Activated CD4-positive, alpha-beta T cell treated with anti-CD3 and anti-CD28 coated beads, Interleukin-2, amount 10 ng/mL, durations not matched to agents 7 days and 5 days (primary cell): Measurements from ENCODE around the gene CSNK2B. TPM values are rescaled to one million over a fixed set of nuclear protein-coding genes. Genes with fewer than 3 reads are reported as not detected.

ENCODE experiments used
- CTCF ChIA-PET: fragments of 350-600 bp; sonication (Branson Sonifier 250); formaldehyde crosslinking; loops from one replicate; lab custom pipeline; 2021; ENCODE audit warnings: antibody characterized with exemption; lab: Charles Lee
- POLR2A ChIA-PET: fragments of 350-600 bp; sonication (Branson Sonifier 250); formaldehyde crosslinking; loops from one replicate; lab custom pipeline; 2021; ENCODE audit warnings: antibody characterized with exemption; lab: Charles Lee
- DNase-seq: peaks from one replicate; pipeline ENCODE4 v3.0.0-alpha.2; 2020
- H3K27ac Mint-ChIP-seq: one replicate; pipeline ENCODE4 v1.8.0; 2021; ENCODE audit warnings: mild to moderate bottlenecking, moderate library complexity, mixed read lengths
- H3K27me3 Mint-ChIP-seq: one replicate; pipeline ENCODE4 v1.8.0; 2021; ENCODE audit warnings: mixed read lengths
- H3K36me3 Mint-ChIP-seq: one replicate; pipeline ENCODE4 v1.8.0; 2021; ENCODE audit warnings: low read depth, mixed read lengths
- H3K4me1 Mint-ChIP-seq: one replicate; pipeline ENCODE4 v1.8.0; 2021; ENCODE audit warnings: mixed read lengths
- H3K4me3 Mint-ChIP-seq: one replicate; pipeline ENCODE4 v1.8.0; 2021; ENCODE audit warnings: mild to moderate bottlenecking, moderate library complexity, mixed read lengths
- H3K9me3 Mint-ChIP-seq: one replicate; pipeline ENCODE4 v1.8.0; 2021; ENCODE audit warnings: mixed read lengths
- total RNA-seq, 2 experiments: library from RNA; stranded (reverse); gene quantifications; one replicate each; pipeline ENCODE4 v1.2.3, GENCODE V29; 2021

The CSNK2B gene
- total RNA-seq, 2 experiments from 2014 or later = 218 to 273 TPM

GRCh38 chr6:31664790-31665500 lies 935 bp upstream of the CSNK2B start, which contains the start of gene GPANK1:
TSS of gene GPANK1 (minus strand) at chr6:31664997. CDS start at chr6:31664478, 519 bp downstream.
- peak within 1 kb of the TSS; percentile 94 for H3K27ac Mint-ChIP-seq
- H3K4me1 Mint-ChIP-seq = peaks cover 67% of the 10 kb centered on the region
- ChIA-PET CTCF (interaction anchor here (0.9 to 4.7 kb wide), 5 partner anchors 12 to 233 kb away, joined by 3 to 32 read pairs (median 3); partner anchors contain the start of genes APOM and BAG6), POLR2A (interaction anchor here (0.7 to 0.8 kb wide), 4 partner anchors 13 to 239 kb away, joined by 3 to 6 read pairs (median 4); partner anchors contain the start of genes BAG6 and HSPA1B)
- no peaks in the 10 kb centered on the region for H3K9me3 Mint-ChIP-seq
- DNase-seq = peak; percentile 95
- H3K36me3 Mint-ChIP-seq = peaks cover 70% of the 10 kb centered on the region
- H3K4me3 Mint-ChIP-seq = peak within 1 kb of the TSS; percentile 87
- H3K27me3 Mint-ChIP-seq = no peaks in the 10 kb centered on the region

- H3K36me3 Mint-ChIP-seq = peaks cover 71% of the 10 kb centered on the region
- ChIA-PET POLR2A (interaction anchor here (0.7 kb wide), 1 partner anchor 112 kb away, joined by 3 read pairs; no protein-coding TSS in a partner anchor), CTCF (interaction anchor here (0.9 to 2.1 kb wide), 5 partner anchors 9 to 104 kb away, joined by 3 to 8 read pairs (median 3); partner anchors contain the start of genes APOM and LY6G5C)
- peak overlapping the region; percentile 94 for H3K27ac Mint-ChIP-seq
- H3K4me1 Mint-ChIP-seq = peaks cover 56% of the 10 kb centered on the region
- no peak for DNase-seq
- no peaks in the 10 kb centered on the region for H3K9me3 Mint-ChIP-seq
- H3K27me3 Mint-ChIP-seq = no peaks in the 10 kb centered on the region
- H3K4me3 Mint-ChIP-seq = peak overlapping the region; percentile 87
Observed at GRCh38 chr6:31666337-31666965, 571 bp downstream of the CSNK2B start.

- Mint-ChIP-seq H3K27ac (peak within 1 kb of the TSS; percentile 13), H3K4me1 (peaks cover 31% of the 10 kb centered on the region), H3K9me3 (no peaks in the 10 kb centered on the region), H3K27me3 (no peaks in the 10 kb centered on the region), H3K36me3 (peaks cover 62% of the 10 kb centered on the region), H3K4me3 (no peak within 1 kb of the TSS)
- CTCF ChIA-PET = interaction anchor here (0.6 to 1.2 kb wide), 3 partner anchors 11 to 100 kb away, joined by 3 to 4 read pairs (median 3); partner anchors contain the start of gene LY6G5C
- no peak for DNase-seq
- POLR2A ChIA-PET = interaction anchor here (0.9 kb wide), 1 partner anchor 9 kb away, joined by 3 read pairs; the partner anchor contains the start of gene C6orf47
Observed at GRCh38 chr6:31669676-31670075, 3.8 kb downstream of the CSNK2B start, which contains the start of gene LY6G5B. TSS of gene LY6G5B (plus strand) at chr6:31669976. CDS start at chr6:31670951, 975 bp downstream.

- ChIA-PET POLR2A (no interaction called here), CTCF (interaction anchor here (2.0 kb wide), 1 partner anchor 10 kb away, joined by 7 read pairs; no protein-coding TSS in a partner anchor)
- Mint-ChIP-seq H3K4me1 (peaks cover 30% of the 10 kb centered on the region), H3K9me3 (no peaks in the 10 kb centered on the region), H3K27me3 (no peaks in the 10 kb centered on the region), H3K36me3 (peaks cover 19% of the 10 kb centered on the region), H3K27ac (no peak overlapping the region), H3K4me3 (no peak overlapping the region)
- no peak for DNase-seq
Observed at GRCh38 chr6:31676322-31676903, 10.5 kb downstream of the CSNK2B start.

- DNase-seq = no peak
- Mint-ChIP-seq H3K9me3 (no peaks in the 10 kb centered on the region), H3K4me3 (no peak overlapping the region), H3K36me3 (peaks cover 14% of the 10 kb centered on the region), H3K4me1 (peaks cover 35% of the 10 kb centered on the region), H3K27me3 (no peaks in the 10 kb centered on the region), H3K27ac (no peak overlapping the region)
- ChIA-PET CTCF (interaction anchor here (2.0 kb wide), 1 partner anchor 10 kb away, joined by 7 read pairs; no protein-coding TSS in a partner anchor), POLR2A (interaction anchor here (0.5 kb wide), 1 partner anchor 121 kb away, joined by 6 read pairs; no protein-coding TSS in a partner anchor)
Observed at GRCh38 chr6:31676904-31677303, 11.0 kb downstream of the CSNK2B start.

GRCh38 chr6:31677955-31678354 lies 12.1 kb downstream of the CSNK2B start:
- peaks cover 40% of the 10 kb centered on the region for H3K4me1 Mint-ChIP-seq
- peaks cover 6% of the 10 kb centered on the region for H3K36me3 Mint-ChIP-seq
- no peaks in the 10 kb centered on the region for H3K9me3 Mint-ChIP-seq
- H3K4me3 Mint-ChIP-seq = no peak overlapping the region
- DNase-seq = no peak
- no peak overlapping the region for H3K27ac Mint-ChIP-seq
- no peaks in the 10 kb centered on the region for H3K27me3 Mint-ChIP-seq
- ChIA-PET CTCF (interaction anchor here (0.8 to 2.0 kb wide), 2 partner anchors 11 to 152 kb away, joined by 4 to 7 read pairs; no protein-coding TSS in a partner anchor), POLR2A (no interaction called here)

- peak within 1 kb of the TSS; percentile 62 for H3K27ac Mint-ChIP-seq
- no peaks in the 10 kb centered on the region for H3K36me3 Mint-ChIP-seq
- ChIA-PET POLR2A (no interaction called here), CTCF (interaction anchor here (0.6 to 1.8 kb wide), 12 partner anchors 10 to 424 kb away, joined by 3 to 8 read pairs (median 3); partner anchors contain the start of genes DDAH2 and NFKBIL1)
- peak within 1 kb of the TSS; percentile 72 for H3K4me3 Mint-ChIP-seq
- DNase-seq = peak; percentile 66
- H3K4me1 Mint-ChIP-seq = peaks cover 40% of the 10 kb centered on the region
- H3K27me3 Mint-ChIP-seq = no peaks in the 10 kb centered on the region
- no peaks in the 10 kb centered on the region for H3K9me3 Mint-ChIP-seq
Observed at GRCh38 chr6:31680226-31681134, 14.6 kb downstream of the CSNK2B start, which contains the start of gene LY6G5C. TSS of gene LY6G5C (minus strand) at chr6:31681067. CDS start at chr6:31680373, 694 bp downstream.

- ChIA-PET POLR2A (no interaction called here), CTCF (interaction anchor here (0.6 to 1.8 kb wide), 10 partner anchors 10 to 423 kb away, joined by 3 to 8 read pairs (median 3); partner anchors contain the start of gene DDAH2)
- H3K27ac Mint-ChIP-seq = peak overlapping the region; percentile 62
- peaks cover 6% of the 10 kb centered on the region for H3K36me3 Mint-ChIP-seq
- peaks cover 40% of the 10 kb centered on the region for H3K4me1 Mint-ChIP-seq
- DNase-seq = peak; percentile 41
- H3K9me3 Mint-ChIP-seq = no peaks in the 10 kb centered on the region
- H3K27me3 Mint-ChIP-seq = no peaks in the 10 kb centered on the region
- peak overlapping the region; percentile 72 for H3K4me3 Mint-ChIP-seq
Observed at GRCh38 chr6:31681135-31681671, 15.3 kb downstream of the CSNK2B start.

- POLR2A ChIA-PET = no interaction called here
- no peaks in the 10 kb centered on the region for H3K27me3 Mint-ChIP-seq
- H3K4me1 Mint-ChIP-seq = peaks cover 32% of the 10 kb centered on the region
- peaks cover 23% of the 10 kb centered on the region for H3K36me3 Mint-ChIP-seq
- CTCF ChIA-PET = interaction anchor here (0.6 to 1.7 kb wide), 2 partner anchors 12 to 55 kb away, joined by 3 to 4 read pairs; no protein-coding TSS in a partner anchor
- no peak overlapping the region for H3K4me3 Mint-ChIP-seq
- DNase-seq = no peak
- H3K9me3 Mint-ChIP-seq = no peaks in the 10 kb centered on the region
- H3K27ac Mint-ChIP-seq = no peak overlapping the region
Observed at GRCh38 chr6:31683591-31683990, 17.7 kb downstream of the CSNK2B start.

- Mint-ChIP-seq H3K27ac (no peak overlapping the region), H3K27me3 (no peaks in the 10 kb centered on the region), H3K36me3 (peaks cover 41% of the 10 kb centered on the region), H3K9me3 (no peaks in the 10 kb centered on the region), H3K4me3 (no peak overlapping the region), H3K4me1 (peaks cover 9% of the 10 kb centered on the region)
- no peak for DNase-seq
- CTCF ChIA-PET = interaction anchor here (0.5 kb wide), 1 partner anchor 179 kb away, joined by 3 read pairs; no protein-coding TSS in a partner anchor
- POLR2A ChIA-PET = no interaction called here
Observed at GRCh38 chr6:31686483-31686882, 20.6 kb downstream of the CSNK2B start.

- Mint-ChIP-seq H3K4me3 (no peak overlapping the region), H3K9me3 (no peaks in the 10 kb centered on the region), H3K27me3 (no peaks in the 10 kb centered on the region), H3K4me1 (peaks cover under 1% of the 10 kb centered on the region), H3K36me3 (peaks cover 43% of the 10 kb centered on the region), H3K27ac (no peak overlapping the region)
- POLR2A ChIA-PET = no interaction called here
- CTCF ChIA-PET = interaction anchor here (0.5 to 1.2 kb wide), 4 partner anchors 9 to 178 kb away, joined by 3 read pairs; no protein-coding TSS in a partner anchor
- DNase-seq = no peak
Observed at GRCh38 chr6:31687321-31687720, 21.4 kb downstream of the CSNK2B start.
